ENCODE results near the gene SNTB2.
"Not testable (repeated sequence)": the region's sequence is repeated elsewhere in the genome, so short reads cannot be mapped to it uniquely, and the experiment has no call there.

Gene SNTB2

DNA sequence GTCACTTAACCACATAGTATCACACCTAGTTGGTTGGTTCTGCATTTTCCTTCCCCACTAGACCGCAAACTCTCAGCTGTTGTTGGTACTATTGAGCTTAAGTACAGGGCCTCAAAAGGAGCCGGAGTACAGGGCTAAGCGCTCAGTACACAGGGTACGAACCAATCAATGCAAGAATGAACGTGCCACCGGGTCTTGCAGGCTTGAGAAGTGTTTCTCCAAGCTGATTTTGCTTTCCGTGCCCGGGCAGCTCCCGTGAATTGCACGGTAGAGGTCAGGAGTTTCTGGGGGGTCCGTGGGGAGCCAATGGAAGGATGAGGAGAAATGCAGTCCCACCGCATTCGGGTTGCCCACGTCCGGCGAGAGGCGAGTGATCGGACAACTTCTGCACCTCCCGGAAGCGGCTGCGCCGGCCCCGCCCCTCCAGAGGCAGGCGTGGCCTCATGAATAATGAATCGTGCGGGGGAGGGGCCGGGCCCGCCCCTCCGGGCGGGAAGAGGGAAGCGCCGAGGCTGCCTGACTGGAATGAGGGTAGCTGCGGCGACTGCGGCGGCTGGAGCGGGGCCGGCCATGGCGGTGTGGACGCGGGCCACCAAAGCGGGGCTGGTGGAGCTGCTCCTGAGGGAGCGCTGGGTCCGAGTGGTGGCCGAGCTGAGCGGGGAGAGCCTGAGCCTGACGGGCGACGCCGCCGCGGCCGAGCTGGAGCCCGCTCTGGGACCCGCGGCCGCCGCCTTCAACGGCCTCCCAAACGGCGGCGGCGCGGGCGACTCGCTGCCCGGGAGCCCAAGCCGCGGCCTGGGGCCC is at the start of gene SNTB2:
Gene SNTB2, plus strand, starts transcription at position 523 of the 804 bp plus-strand sequence. Its CDS starts 3 bp downstream, at position 526.
- DNase-seq = peak; percentile 89

DNA sequence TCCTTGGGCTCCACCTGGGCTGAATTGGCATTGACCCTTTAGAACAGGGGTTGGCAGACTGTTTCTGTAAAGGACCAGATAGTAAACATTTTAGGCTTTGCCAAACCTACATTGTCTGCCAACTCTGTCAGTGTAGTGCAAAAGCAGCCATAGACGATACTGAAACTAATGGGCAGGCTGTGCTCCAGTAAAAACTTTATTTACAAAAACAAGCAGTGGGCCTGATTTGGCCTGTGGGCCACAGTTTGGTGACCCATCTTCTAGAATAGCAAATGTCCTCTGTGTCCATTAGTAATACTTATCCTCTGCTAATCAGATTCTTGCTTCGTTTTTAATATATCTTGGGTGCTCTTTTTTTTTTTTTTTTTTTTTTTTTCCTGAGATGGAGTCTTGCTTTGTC is 48.4 kb upstream of the SNTB2 start:
- no peak for DNase-seq

DNA sequence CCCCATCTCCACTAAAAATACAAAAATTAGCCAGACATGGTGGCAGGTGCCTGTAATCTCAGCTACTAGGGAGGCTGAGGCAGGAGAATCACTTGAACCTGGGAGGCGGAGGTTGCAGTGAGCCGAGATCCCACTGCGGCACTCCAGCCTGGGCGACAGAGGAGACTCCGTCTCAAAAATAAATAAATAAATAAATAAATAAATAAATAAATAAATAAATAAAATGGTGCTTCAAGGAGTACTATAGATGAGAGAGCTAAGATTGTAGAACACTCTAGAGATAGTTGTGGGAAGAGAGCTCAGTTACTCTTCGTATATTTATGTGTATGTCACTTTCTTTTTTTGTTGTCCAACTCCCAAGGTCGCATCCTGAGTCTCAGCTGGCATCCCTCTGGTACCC is 47.5 kb upstream of the SNTB2 start:
- DNase-seq = not testable (repeated sequence)

DNA sequence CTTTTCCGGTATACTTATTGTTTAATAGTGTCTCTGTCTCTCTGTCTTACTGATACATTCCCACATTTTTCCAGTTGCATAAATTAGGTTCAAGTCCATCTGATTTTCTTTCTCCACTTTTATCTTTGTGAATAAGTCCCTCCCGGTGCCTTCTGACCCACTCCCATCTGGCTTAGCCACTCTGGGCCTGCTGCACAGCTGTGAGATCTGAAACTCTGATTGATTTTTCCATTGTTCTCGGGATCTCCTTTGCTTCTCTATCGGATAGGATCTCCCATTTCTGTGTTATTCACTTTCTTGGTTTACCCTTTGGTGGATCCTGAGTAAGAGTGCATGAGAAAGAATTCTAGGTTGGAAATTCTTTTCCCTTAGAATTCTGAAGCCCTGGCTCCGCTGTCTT is 46.0 kb upstream of the SNTB2 start:
- DNase-seq = no peak

DNA sequence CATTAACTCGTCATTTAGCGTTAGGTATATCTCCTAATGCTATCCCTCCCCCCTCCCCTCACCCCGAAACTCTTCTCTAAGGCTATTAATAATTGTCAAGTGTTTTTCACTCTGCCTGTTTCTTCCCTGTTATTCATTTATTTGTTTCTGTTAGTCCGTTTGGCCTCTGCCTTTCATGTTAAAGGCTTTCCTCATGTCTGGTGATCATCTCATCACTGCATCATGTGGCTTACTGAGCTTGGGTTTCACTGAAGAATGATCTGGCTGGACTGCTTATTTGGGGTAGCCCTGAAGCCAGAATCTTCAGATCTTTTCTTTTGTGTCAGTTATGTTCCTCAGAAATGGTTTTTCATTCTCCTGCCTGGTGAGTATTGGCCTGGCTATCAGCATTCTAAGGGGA is 45.0 kb upstream of the SNTB2 start:
- no peak for DNase-seq

GRCh38 chr16:69143116-69143515 is 43.8 kb upstream of the SNTB2 start:
- no peak for DNase-seq

DNA sequence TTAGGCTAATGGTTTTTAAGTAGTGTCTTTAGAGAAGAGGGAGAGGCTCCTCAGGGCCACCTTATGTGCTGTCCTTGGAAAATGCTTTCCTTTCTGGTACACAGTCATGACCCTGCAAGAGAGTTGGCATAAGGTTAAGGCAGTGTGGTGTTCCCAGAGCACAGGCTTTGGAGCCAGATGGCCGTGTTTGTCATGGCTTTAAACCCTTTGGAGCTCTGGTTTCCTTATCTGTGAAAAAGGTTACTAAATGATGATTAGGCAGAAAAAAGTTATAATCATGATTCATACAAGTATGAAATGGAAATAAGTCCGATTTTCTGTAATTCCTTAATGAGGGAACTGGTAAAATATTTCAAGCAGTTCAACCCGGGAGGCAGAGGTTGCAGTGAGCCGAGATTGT is 41.3 kb upstream of the SNTB2 start:
- no peak for DNase-seq

- DNase-seq = not testable (repeated sequence)
Observed at GRCh38 chr16:69149621-69150020, 37.3 kb upstream of the SNTB2 start.

- DNase-seq = peak; percentile 64
Observed at GRCh38 chr16:69150146-69150865, 36.7 kb upstream of the SNTB2 start.

DNA sequence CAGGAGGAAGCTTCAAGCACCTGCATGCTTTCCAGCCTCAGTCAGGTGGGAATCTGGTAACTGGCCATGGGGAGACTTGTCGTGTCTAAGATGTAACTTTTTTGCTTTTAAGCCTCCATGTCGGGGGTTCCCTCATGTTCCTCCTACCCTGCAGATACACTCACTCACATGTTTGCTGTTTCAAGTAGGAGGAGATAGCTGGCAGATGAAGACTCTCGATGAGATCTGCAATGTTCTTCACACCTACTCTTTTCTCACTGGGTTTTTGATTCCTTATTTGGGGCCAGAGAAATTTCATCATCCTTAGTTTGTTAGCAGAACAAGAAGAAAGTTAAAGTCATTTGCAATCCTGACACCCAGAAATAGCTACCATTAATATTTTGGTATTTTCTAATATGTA is 29.8 kb upstream of the SNTB2 start:
- no peak for DNase-seq

DNA sequence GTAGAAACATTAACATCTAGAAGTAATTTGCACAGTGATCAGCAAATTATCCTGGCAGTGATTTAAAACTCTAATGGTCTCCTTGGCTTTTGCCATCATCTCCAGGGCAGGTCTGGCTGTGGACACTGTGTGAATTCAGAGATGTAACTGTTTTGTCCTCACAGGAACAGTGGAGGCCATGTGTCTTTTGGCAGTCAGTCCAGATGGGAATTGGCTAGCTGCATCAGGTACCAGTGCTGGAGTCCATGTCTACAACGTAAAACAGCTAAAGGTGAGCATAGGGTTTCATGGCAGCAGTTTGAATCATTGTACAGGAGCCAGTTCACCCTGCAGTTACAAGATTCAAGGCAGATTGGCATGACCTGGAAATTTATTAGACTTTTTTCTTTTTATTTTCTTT is 26.8 kb upstream of the SNTB2 start:
- no peak for DNase-seq

DNA sequence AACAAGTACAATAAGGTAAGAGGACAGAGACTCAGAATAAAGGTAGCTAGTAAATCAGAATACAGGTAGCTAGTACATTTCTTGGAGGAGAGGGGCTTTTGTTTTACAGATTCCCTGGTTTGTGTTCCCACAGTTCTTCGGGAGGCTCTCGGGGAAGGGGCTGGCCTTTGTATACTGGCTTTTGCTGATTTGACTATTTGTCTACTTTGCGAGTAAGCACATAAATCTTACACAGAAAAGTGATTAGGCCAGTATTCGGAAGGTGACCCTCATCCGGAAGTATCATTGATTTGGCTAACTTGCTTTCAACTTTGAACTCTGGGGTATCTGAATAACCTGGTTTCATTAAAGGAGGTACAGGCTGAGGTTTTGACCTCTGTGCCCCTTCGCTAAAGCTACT is 21.4 kb upstream of the SNTB2 start:
- DNase-seq = no peak

DNA sequence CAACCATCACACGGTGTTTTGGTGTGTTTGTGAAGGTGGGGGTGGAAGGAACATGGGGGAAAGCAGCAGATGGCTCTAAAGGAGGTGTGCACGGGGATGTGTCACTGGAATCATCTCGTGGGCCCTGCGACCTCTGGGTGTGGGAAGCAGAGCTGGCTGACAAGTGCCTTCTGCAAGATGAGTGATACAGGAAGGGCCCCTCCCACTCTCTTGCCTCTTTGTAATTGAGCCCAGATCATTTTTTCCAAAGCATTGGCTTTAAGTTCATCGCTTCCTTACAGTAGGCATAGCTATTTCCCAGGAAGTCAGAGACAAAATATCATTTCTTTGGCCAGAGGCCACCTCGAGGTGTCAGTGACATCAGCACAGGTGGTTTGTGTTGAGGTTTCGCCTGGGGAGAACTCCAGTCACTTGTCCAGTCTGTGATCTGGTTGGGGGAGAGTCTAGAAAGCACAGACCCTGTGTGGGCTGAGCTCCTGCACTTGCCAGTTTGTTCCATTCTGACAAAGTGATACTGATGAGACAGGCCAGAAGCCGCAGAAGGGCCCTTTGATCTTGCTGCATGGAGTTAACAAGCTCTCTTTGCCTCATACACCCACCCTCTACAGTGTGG is 20.6 kb upstream of the SNTB2 start:
- DNase-seq = peak; percentile 39

DNA sequence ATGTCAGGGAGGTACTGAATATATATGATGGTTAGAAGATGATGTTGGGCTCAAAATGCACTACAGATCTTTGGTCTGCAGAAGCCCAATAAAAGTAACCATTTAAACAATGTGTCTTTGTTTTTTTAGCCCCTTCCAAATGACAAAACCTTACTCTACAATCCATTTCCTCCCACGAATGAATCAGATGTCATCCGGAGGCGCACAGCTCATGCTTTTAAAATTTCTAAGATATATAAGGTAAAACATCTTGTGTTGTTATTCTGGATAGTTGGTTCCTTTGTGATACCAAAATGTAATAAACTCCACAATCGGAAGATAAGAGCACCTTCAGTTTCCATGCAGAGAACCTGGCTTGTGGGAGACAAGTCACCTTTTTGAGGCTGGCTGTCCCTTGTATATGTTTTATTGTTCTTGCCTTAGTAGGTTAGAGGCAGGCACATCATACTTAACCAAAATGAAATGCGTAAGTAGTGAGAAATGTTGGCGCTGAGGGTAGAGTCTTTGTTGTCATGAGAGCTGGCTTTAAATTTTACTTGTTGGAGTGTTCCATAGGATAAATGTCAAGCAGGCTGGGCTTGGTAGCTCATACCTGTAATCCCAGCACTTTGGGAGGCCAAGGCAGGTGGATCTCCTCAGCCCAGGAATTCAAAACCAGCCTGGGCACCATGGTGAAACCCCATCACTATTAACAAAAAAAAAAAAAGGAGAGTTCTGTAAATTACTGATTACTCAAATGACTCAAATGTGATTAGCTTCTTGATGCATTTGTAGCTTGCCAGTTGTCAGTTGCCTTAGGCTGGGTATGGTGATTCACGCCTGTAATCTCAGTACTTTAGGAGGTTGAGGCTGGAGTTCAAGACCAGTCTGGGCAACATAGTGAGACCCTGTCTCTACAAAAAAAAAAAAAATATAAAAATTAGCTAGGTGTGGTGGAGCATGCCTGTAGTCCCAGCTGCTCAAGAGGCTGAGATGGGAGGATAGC is 19.7 kb upstream of the SNTB2 start:
- no peak for DNase-seq

GRCh38 chr16:69169051-69169450 is 17.9 kb upstream of the SNTB2 start:
- no peak for DNase-seq

- DNase-seq = no peak
Observed at GRCh38 chr16:69169607-69170352, 17.2 kb upstream of the SNTB2 start.

GRCh38 chr16:69171325-69172084 is 15.5 kb upstream of the SNTB2 start:
- DNase-seq = no peak

- no peak for DNase-seq
Observed at GRCh38 chr16:69176033-69176800, 10.7 kb upstream of the SNTB2 start.

GRCh38 chr16:69179328-69180010 is 7.5 kb upstream of the SNTB2 start:
- no peak for DNase-seq

DNA sequence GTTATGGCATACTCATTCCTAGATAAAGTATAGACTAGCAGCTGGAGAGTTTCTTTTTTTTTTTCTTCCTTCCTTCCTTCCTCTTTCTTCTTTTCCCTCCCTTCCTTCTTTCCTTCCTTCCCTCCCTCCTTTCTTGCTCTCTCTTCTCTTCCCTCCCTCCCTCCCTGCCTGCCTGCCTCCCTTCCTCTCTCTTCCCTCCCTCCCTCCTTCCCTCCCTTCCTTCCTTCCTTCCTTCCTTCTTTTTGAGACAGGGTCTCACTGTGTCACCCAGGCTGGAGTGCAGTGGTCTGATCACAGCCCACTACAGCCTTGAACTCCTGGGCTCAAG is 7.0 kb upstream of the SNTB2 start:
- no peak for DNase-seq

Data from CD4-positive, alpha-beta T cell treated with Interleukin-6 for 4 hours (primary cell).